Stimulated activated CD4-positive, alpha-beta T cell treated with anti-CD3 and anti-CD28 coated beads, TNF-alpha, amount 100 ng/mL, for 24 hours (primary cell): ENCODE data around the gene NBAS.
"Not testable (repeated sequence)": the region's sequence is repeated elsewhere in the genome, so short reads cannot be mapped to it uniquely, and the experiment has no call there.

Experiments used
- DNase-seq, 3 experiments: peaks; one replicate each; pipeline ENCODE4 v3.0.0-alpha.2; 2020; ENCODE audit warnings: low read depth in 3 of 3

NBAS gene

GRCh38 chr2:15527074-15527739, 33.9 kb downstream of the NBAS start:
- no peak for DNase-seq

- DNase-seq, result no peak
These were observed 39.4 kb downstream of the NBAS start for GRCh38 chr2:15521641-15522181.

- no peak for DNase-seq
These were observed 40.8 kb downstream of the NBAS start for GRCh38 chr2:15520346-15520745.

- not testable (repeated sequence) for DNase-seq
These were observed 42.4 kb downstream of the NBAS start for GRCh38 chr2:15518759-15519158.

- DNase-seq, result no peak
These were observed 43.3 kb downstream of the NBAS start for GRCh38 chr2:15517793-15518192.

- no peak for DNase-seq
These were observed 49.4 kb downstream of the NBAS start for GRCh38 chr2:15511686-15512085.

- DNase-seq, result no peak
These were observed 50.6 kb downstream of the NBAS start for GRCh38 chr2:15510552-15510951.

- DNase-seq, result no peak
These were observed 51.0 kb downstream of the NBAS start for GRCh38 chr2:15510131-15510530.

- no peak for DNase-seq
These were observed 53.4 kb downstream of the NBAS start for GRCh38 chr2:15507697-15508096.

GRCh38 chr2:15507061-15507460, 54.1 kb downstream of the NBAS start:
- DNase-seq, result no peak

GRCh38 chr2:15506229-15506819, 54.8 kb downstream of the NBAS start:
- no peak for DNase-seq

GRCh38 chr2:15504882-15505663, 56.1 kb downstream of the NBAS start:
- DNase-seq, result no peak

GRCh38 chr2:15499251-15499650, 61.9 kb downstream of the NBAS start:
- DNase-seq, result not testable (repeated sequence)

GRCh38 chr2:15498554-15498953, 62.6 kb downstream of the NBAS start:
- no peak for DNase-seq

GRCh38 chr2:15494877-15495276, 66.3 kb downstream of the NBAS start:
- no peak for DNase-seq

GRCh38 chr2:15492773-15493325, 68.3 kb downstream of the NBAS start:
- no peak for DNase-seq

- DNase-seq, result no peak
These were observed 74.4 kb downstream of the NBAS start for GRCh38 chr2:15486770-15487169.

- no peak for DNase-seq
These were observed 75.2 kb downstream of the NBAS start for GRCh38 chr2:15485949-15486348.

GRCh38 chr2:15481000-15481399, 80.1 kb downstream of the NBAS start:
- DNase-seq, result no peak

- DNase-seq, result no peak
These were observed 80.6 kb downstream of the NBAS start for GRCh38 chr2:15480552-15480951.

GRCh38 chr2:15472876-15473275, 88.3 kb downstream of the NBAS start:
- no peak for DNase-seq

GRCh38 chr2:15472133-15472532, 89.0 kb downstream of the NBAS start:
- DNase-seq, result no peak
